HG03175 (cell line): Measurements from ENCODE around the gene TRMT44.
"Not testable (repeated sequence)": the region's sequence is repeated elsewhere in the genome, so short reads cannot be mapped to it uniquely, and the experiment has no call there.

Experiments
- ATAC-seq: cut with Tn5 transposase; IDR thresholded peaks from one replicate; pipeline ENCODE4 v1.9.1; 2021; ENCODE audit warnings: mild to moderate bottlenecking, moderate library complexity; ENCODE audit not compliant: unreplicated experiment

TRMT44 gene

GRCh38 chr4:8508740-8509139 is 68.2 kb downstream of the TRMT44 start:
- no peak for ATAC-seq

- ATAC-seq = no peak
These were observed 68.9 kb downstream of the TRMT44 start for GRCh38 chr4:8509311-8509950.

DNA sequence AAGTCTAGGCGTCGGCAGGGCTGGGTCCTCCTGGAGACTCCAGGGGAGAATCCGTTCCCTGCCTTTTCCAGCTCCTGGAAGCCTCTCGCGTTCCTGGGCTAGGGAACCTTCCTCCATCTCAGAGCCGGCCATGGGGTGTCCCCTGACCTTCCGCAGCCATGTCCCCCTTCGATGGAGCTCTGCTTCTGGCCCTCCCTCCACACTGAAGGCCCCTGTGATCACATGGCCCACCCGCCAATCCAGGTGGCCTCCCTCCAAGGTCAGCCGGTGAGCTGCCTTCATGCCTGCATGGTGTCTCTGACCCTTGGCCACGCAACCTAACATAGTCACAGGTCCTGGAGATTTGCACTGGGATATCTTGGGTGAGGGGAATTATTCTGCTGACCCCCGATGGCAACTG is 69.6 kb downstream of the TRMT44 start:
- no peak for ATAC-seq

DNA sequence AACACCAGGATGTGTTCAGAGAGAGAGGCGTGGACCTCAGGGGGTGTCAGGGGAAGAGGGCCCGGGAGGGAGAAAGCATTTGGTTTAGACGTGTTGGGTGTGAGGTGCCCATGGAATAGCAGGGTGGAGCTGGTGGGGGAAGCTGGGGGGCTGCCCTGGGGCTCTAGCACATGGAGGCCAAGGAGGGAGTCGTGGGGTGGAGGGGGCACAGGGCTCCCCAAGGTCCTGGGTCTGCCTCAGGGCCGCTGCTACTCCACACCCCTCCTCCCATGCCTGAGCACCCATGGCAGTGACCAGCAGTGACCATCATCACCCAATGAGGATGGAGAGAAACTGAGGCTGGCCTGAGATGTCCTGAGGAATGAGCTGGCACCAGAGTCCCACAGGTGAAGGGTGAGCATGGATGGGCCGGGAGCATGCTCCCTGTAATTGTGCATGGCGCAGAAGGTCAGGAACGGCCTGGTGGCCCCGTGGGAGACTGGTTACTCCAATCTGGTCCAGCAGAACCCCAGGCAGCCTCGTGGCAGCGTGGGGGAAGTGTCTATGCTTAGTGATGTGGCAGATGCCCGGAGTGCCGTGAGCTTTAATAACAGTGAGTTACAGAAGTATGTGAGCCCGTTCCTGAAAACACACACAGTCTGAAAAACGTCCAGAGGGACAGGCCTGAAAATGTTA is 70.2 kb downstream of the TRMT44 start:
- no peak for ATAC-seq

DNA sequence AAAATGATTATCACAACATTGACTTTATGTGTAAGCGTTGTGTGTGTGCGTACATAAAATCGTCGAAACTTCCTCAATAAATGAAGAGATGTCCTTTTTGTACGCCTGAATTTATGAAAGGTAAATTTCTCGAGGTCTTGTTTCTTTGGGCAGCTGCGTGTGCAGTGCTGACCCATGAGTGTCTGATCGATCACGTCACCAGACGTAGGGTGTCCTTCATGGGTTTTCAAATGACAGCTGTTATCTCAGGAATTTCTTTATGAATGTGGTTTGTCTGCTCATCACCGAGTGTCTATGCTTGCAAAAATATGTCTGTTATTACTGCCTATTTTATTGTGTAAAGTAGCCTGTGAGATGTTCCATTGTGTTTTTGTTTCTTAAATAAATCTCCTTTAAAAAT is 71.9 kb downstream of the TRMT44 start:
- no peak for ATAC-seq

GRCh38 chr4:8513080-8513479 is 72.5 kb downstream of the TRMT44 start:
- not testable (repeated sequence) for ATAC-seq

- no peak for ATAC-seq
These were observed 73.4 kb downstream of the TRMT44 start for GRCh38 chr4:8513931-8514330.

- no peak for ATAC-seq
These were observed 73.8 kb downstream of the TRMT44 start for GRCh38 chr4:8514391-8514790.

GRCh38 chr4:8515316-8516060 is 74.9 kb downstream of the TRMT44 start:
- ATAC-seq = no peak

GRCh38 chr4:8516061-8516573 is 75.5 kb downstream of the TRMT44 start:
- ATAC-seq = no peak

GRCh38 chr4:8516996-8517550 is 76.5 kb downstream of the TRMT44 start:
- no peak for ATAC-seq

GRCh38 chr4:8517946-8518345 is 77.4 kb downstream of the TRMT44 start:
- ATAC-seq = no peak

DNA sequence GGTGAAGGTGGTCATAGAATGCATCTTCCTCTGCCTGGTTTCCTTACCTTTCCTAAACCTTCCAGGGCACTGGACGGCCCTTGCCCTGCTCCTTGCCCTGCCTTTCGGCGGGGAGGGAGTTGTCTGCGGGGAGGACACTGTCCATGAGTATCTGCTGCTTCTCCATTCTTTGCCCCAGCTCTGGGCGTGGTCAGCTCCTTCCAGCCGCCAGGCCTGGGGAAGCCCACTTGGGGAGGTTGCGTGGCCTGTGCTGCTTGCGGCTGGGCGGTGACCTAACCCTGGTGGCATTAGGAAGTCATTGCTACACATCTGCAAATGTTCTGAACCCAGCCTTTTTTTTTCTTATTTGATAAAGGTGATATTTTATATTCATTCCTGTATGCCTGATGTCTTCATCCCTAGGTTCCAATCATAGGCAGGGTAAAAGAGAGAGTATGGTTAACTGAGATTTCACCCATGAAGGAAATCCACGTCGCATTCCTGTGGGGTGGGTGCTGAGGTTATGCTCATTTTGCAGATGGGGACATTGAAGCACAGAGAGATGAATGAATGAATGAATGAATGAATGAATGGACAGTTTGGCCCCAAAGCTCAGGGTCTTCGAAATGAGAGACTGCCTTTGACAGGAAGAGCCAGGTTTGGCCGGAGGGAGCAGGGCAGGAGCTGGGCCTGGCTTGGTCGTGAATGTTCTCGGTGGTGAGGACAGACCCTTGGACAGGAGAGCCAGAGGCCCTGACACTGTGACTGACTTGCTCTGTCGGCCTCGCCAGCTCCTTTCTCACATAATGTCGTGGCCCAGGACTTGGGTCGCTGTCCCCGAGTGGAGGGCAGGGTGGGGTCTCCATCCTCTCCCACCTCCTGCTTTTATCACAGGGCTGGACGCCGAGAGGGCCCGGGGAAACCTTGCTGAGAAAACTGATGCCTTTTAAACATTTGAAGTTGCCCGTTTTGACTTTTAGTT is 81.9 kb downstream of the TRMT44 start:
- no peak for ATAC-seq

- ATAC-seq = no peak
These were observed 82.6 kb downstream of the TRMT44 start for GRCh38 chr4:8523175-8523574.

GRCh38 chr4:8523766-8524165 is 83.2 kb downstream of the TRMT44 start:
- ATAC-seq = no peak

GRCh38 chr4:8524595-8525382 is 84.2 kb downstream of the TRMT44 start:
- no peak for ATAC-seq

GRCh38 chr4:8525383-8526120 is 85.0 kb downstream of the TRMT44 start:
- no peak for ATAC-seq
